K562 (cell line): ENCODE data around the gene DGKE. TPM values are rescaled to one million over a fixed set of nuclear protein-coding genes. Genes with fewer than 3 reads are reported as not detected.
A peak's percentile ranks its signal among the peaks of the same experiment; 100 is the strongest.

Experiments used
- ARID1B ChIP-seq: fragments of 450-650 bp; IDR thresholded peaks from 2 replicates; pipeline ENCODE4 v1.6.1; 2016; ENCODE audit warnings: antibody characterized with exemption, mild to moderate bottlenecking, inconsistent platforms
- ATF1 ChIP-seq, 2 experiments: fragments of 450-650 bp in 1 of 2; IDR thresholded peaks; 2 replicates each; pipeline ENCODE4 v1.6.1; 2016; ENCODE audit warnings: missing compliant biosample characterization in 1 of 2, missing genetic modification characterization in 1 of 2
- FOXP1 ChIP-seq: sonication (generic); formaldehyde crosslinking; IDR thresholded peaks from 2 replicates; pipeline ENCODE4 v1.8.0; 2022; ENCODE audit warnings: mild to moderate bottlenecking, missing genetic modification reagents
- NR2C1 ChIP-seq, 2 experiments: fragments of 450-650 bp; IDR thresholded peaks; 2 replicates each; pipeline ENCODE4 v1.6.1; 2017; ENCODE audit warnings: mild to moderate bottlenecking in 2 of 2, antibody characterized with exemption in 1 of 2, inconsistent platforms in 1 of 2, missing compliant biosample characterization in 1 of 2, missing genetic modification characterization in 1 of 2
- NR2F6 ChIP-seq: fragments of 450-650 bp; formaldehyde crosslinking; IDR thresholded peaks from 2 replicates; pipeline ENCODE4 v1.4.0; 2020; ENCODE audit warnings: mild to moderate bottlenecking
- RCOR1 ChIP-seq, 2 experiments: IDR thresholded peaks; 2 replicates each; pipeline ENCODE4 v1.6.1; 2012; ENCODE audit warnings: low read depth in 2 of 2, low read length in 2 of 2, borderline replicate concordance in 1 of 2, improper control_type of control experiment in 1 of 2
- REST ChIP-seq, 2 experiments: fragments of 450-650 bp; formaldehyde crosslinking in 1 of 2; IDR thresholded peaks; 2 replicates each; pipeline versions ENCODE4 v1.4.0 to v1.6.1; 2014 to 2020; ENCODE audit warnings: mild to moderate bottlenecking in 2 of 2, borderline replicate concordance in 1 of 2, low read depth in 1 of 2
- TEAD2 ChIP-seq: fragments of 450-650 bp; IDR thresholded peaks from 2 replicates; pipeline ENCODE4 v1.6.1; 2016; ENCODE audit warnings: missing genetic modification characterization, control low read depth, missing compliant biosample characterization
- ZNF592 ChIP-seq: fragments of 450-650 bp; IDR thresholded peaks from 2 replicates; pipeline ENCODE4 v1.6.1; 2017; ENCODE audit warnings: antibody characterized with exemption, mild to moderate bottlenecking
- ZNF639 ChIP-seq, 2 experiments: fragments of 200-800 bp in 1 of 2; sonication (Bioruptor generic) in 1 of 2; sonication (generic) in 1 of 2; formaldehyde crosslinking in 1 of 2; IDR thresholded peaks in 1 of 2; conservative IDR thresholded peaks in 1 of 2; 2 replicates each; pipeline versions ENCODE4 v1.5.0 to v1.6.1; 2016 to 2020; ENCODE audit warnings: missing compliant biosample characterization in 1 of 2, missing genetic modification characterization in 1 of 2, missing genetic modification reagents in 1 of 2
- ZNF766 ChIP-seq: fragments of 200-800 bp; sonication (Bioruptor generic); conservative IDR thresholded peaks from 2 replicates; pipeline ENCODE4 v1.6.1; 2016; ENCODE audit warnings: missing genetic modification characterization, missing compliant biosample characterization
- polyA plus RNA-seq, 8 experiments: library from polyadenylated mRNA; depleted of rRNA in 4 of 8; stranded (reverse) in 5 of 8; unstranded in 3 of 8; fragments of >200 nt; fragmentation: Nextera tagmentation in 2 of 8; fragmentation: Illumina TruSeq in 1 of 8; extraction: Ambion mirVana in 2 of 8; extraction: Trizol in 1 of 8; gene quantifications; 2 replicates each; pipeline versions ENCODE4 v1.2.1 to v1.2.3, GENCODE V29; 2011 to 2014; ENCODE audit warnings: inconsistent platforms in 1 of 8, missing spikeins in 1 of 8
- total RNA-seq, 7 experiments: library from RNA; depleted of rRNA in 6 of 7; stranded (reverse); fragments of >200 nt in 6 of 7; fragmentation: Illumina TruSeq in 2 of 7; extraction: Trizol in 2 of 7; gene quantifications; 2 replicates each; pipeline versions ENCODE4 v1.2.1 to v1.2.3, GENCODE V29; 2011 to 2021; ENCODE audit warnings: low replicate concordance in 1 of 7

DGKE gene
- total and polyA plus RNA-seq, 9 of the 15 experiments (the other 6 are each of a cell fraction or from before 2014, with no cell fraction given), result 1.3 to 9.9 (median 5.9) TPM

GRCh38 chr17:56909742-56910508 is 76.0 kb downstream of the DGKE start (continued):
- TF ChIP-seq ZNF592 (peak; percentile 88), NR2C1 (IDR thresholded peaks at IDR 0.05) (peak; percentile 95), NR2C1 (tag; IDR thresholded peaks at IDR 0.05) (peak; percentile 98), ATF1 (CRISPR knock-in tag; IDR thresholded peaks at IDR 0.05) (no peak), ATF1 (tag; IDR thresholded peaks at IDR 0.05) (peak; percentile 57), RCOR1 (IDR thresholded peaks at IDR 0.05; ENCODE audit: borderline replicate concordance in 1 of 2, low read depth in 2 of 2, low read length in 2 of 2) (peak in 1 of 2 experiments; percentile 96; a peak in 3 of 4 replicates), TEAD2 (tag) (no peak), ARID1B (peak; percentile 65), REST (IDR thresholded peaks at IDR 0.05; ENCODE audit: borderline replicate concordance) (peak; percentile 50; the same call in 1 of the 2 replicates), REST (CRISPR knock-in tag; IDR thresholded peaks at IDR 0.05; ENCODE audit: low read depth) (no peak), ZNF639 (CRISPR knock-in tag; conservative IDR thresholded peaks at IDR 0.05 in 1 of 2, IDR thresholded peaks at IDR 0.05 in 1 of 2) (peak in 1 of 2 experiments; percentile 59; a peak in 2 of 4 replicates), FOXP1 (CRISPR knock-in tag) (no peak), NR2F6 (peak; percentile 87; the same call in 1 of the 2 replicates), ZNF766 (CRISPR knock-in tag) (peak; percentile 63; the same call in 1 of the 2 replicates)
